Sciatic nerve (tissue), 2 donors: ENCODE measurements around the gene APOB. TPM values are rescaled to one million over a fixed set of nuclear protein-coding genes. Genes with fewer than 3 reads are reported as not detected.

Experiments
- ATAC-seq: fragments of 200-7000 bp; cut with Tn5 transposase; one replicate; pipeline ENCODE4 v1.9.1; 2020; ENCODE audit warnings: mild to moderate bottlenecking, moderate library complexity
- DNase-seq: peaks from one replicate; pipeline ENCODE4 v3.0.0-alpha.2; 2020; ENCODE audit warnings: low spot score
- intact Hi-C: fragments of 100-400 bp; cut with DNase I; formaldehyde crosslinking; loops from one replicate; pipeline ENCODE4 v1.14.2; 2022
- total RNA-seq: library from RNA; stranded (reverse); fragmentation: NEBNext Ultra II Directional; extraction: Animal tissue kit (Norgen Biotek cat#: 25700); gene quantifications from one replicate; pipeline ENCODE4 v1.2.1, GENCODE V29; 2021
- donor health status: DM: no; HTN: no; CAD: no.
- donor health status: DM: no; HTN: no; CAD: no.

Gene APOB
- total RNA-seq, 1 donor from 2014 or later = 2.9 TPM

DNA sequence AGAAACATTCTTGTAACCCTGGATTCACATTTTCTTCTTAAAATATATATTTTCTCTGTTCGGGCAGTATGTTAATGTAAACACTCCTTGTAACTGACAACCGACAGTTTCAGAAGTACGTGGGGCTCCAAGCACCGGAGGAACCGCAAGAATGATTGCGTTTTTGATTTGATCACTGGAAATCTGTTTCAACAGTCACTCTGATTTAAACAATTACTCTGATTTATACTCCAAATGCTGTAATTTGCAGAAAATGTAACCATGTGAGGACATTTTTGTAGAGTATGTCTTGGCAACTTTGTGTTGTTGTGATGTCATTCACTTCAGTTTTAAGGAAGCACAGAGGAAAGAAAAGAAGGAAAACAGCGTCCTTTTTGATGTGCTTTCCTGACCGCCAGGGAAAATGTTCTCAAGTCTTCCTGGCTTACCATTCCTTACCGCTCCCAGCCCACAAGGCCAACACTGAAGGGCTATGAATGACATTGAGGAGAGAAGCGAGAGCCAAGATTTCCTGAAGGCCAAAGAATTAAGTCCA lies 77.7 kb downstream of the APOB start:
- DNase-seq (no peak), ATAC-seq (no peak)
- intact Hi-C loops = no loop called here

DNA sequence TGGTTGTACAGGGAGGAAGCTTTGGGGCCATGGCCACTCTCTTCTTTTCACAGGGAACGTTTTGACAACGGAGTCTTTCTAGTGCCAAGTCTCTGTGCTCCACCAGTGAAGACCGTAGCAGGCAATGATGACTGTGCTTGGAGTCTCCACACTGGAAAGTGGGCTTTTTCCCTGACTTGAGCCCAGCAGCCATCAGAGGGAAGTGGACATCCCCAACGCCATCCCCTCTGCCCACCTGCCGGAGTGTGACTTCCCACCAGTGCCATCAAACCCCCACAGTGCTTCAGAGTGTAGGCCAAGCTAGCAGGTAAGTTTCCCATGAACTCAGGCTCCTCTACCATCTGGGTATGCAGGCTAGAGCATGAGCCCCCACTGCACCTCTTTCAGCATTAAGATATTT lies 78.7 kb downstream of the APOB start:
- intact Hi-C loops = no loop called here
- ATAC-seq (no peak), DNase-seq (no peak)

DNA sequence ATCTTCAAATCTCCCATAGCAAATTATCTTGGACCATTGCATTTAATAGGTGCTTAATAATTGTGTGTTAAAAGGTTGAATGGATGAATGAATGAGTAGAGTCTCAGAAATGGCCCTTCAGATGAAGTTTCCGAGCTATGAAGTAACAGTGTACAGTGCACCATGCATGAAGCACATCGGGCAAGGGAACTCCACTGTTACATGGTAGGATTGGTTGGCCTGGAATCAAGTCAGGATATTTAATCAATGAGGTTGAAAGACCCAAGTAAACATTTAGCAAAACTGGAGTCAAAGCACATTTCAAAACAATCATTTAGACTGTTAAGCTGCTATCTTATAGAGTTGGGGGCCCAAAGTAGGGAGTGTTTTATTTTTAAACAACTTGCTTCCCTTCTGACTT lies 80.0 kb downstream of the APOB start:
- intact Hi-C loops = loop anchor here (5.0 kb wide), 1 partner anchor 297 kb away; the partner anchor contains the start of gene GDF7
- ATAC-seq = no peak
- no peak for DNase-seq

DNA sequence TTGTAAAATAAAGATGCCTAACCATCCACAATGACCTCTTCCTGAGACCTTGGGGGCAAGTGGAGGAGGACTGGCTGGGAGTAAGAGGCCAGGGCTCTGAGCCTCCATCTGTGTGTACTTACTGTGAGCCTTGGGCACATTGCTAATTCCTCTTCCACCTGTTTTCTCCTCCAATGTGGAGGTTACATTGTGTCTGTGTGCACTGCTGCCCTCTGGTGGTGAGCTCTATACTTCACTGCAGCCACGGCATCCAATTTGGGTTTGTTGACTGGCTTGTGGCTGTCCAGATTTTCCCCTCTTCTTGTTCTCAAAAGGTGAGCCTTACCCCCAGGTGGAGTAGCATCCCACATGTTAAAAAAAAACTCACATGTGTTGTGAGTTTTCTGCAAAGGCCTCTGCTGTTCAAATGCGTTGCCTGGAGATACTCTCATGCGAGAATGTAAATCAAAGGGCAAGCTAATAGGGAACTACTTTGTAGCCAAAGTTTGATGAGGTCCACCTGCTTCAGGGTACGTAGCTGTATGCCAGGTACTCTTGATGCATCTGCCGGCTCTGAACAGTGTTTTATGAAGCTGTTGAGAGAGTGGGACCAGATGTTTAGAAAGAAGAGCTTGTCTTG lies 80.8 kb downstream of the APOB start:
- intact Hi-C loops = loop anchor here (5.0 kb wide), 1 partner anchor 296 kb away; the partner anchor contains the start of gene GDF7
- DNase-seq (peak; percentile 83), ATAC-seq (peak; percentile 67)

DNA sequence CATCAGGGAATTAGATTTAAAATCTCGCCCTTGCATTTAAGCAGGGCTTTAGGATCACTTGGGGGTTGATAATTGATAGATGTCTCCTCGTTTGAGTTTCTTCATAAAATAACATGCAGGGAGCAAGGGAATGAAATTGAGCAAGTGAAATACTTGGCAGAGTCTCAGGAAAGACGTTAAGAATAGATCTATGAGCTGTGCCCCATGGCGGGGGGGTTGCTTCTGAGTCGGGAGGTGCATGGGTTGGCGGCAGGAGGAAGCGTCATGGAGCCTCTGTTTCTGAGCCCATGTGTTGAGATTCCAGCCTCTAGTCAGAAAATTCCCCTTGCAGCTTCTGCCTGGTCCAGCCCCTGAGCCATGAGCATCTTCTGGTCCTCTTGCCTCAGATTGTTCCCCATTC lies 82.0 kb downstream of the APOB start:
- no peak for ATAC-seq
- intact Hi-C loops = loop anchor here (5.0 kb wide), 1 partner anchor 295 kb away; the partner anchor contains the start of gene GDF7
- DNase-seq = no peak

DNA sequence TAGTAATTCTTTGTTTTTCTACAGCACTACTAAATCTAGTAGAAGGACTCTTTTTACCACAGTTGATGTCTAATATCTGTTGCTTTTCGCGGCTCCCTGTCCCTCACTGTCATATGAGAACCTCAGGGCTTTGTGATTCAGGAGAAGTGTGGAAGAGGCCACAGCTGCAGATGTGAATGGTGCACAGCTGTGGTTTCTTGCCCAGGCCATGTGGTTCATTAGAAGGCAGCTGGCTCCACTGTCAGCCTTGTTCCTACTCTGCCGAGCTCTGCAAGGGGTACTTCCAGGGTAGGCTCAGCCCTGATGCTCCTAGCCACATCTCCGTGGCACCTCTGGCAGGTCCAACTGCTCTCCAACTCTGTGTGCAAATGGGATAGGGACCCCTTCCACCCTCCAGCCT lies 83.9 kb downstream of the APOB start:
- intact Hi-C loops = loop anchor here (5.0 kb wide), 1 partner anchor 293 kb away; the partner anchor contains the start of gene GDF7
- DNase-seq (no peak), ATAC-seq (no peak)

DNA sequence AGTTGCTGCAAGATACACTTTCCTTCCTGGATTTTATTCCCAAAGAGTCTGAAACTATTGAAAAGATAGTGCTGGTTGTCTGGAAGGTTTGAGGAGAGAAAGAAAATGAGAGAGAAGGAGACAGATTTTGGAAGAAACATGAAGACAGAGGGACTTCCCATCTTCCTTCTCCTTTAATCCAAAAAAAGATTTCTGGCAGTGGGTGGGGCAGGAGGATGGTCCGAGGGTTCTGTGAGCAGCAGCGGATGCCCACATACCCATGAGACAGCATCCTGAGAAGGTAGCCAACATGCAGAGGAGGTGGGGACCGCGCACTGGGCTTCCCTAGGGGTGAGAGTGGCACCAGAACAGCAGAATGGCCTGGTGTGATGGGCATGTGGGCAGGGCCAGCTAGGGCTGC lies 84.6 kb downstream of the APOB start:
- DNase-seq (no peak), ATAC-seq (no peak)
- intact Hi-C loops = no loop called here

DNA sequence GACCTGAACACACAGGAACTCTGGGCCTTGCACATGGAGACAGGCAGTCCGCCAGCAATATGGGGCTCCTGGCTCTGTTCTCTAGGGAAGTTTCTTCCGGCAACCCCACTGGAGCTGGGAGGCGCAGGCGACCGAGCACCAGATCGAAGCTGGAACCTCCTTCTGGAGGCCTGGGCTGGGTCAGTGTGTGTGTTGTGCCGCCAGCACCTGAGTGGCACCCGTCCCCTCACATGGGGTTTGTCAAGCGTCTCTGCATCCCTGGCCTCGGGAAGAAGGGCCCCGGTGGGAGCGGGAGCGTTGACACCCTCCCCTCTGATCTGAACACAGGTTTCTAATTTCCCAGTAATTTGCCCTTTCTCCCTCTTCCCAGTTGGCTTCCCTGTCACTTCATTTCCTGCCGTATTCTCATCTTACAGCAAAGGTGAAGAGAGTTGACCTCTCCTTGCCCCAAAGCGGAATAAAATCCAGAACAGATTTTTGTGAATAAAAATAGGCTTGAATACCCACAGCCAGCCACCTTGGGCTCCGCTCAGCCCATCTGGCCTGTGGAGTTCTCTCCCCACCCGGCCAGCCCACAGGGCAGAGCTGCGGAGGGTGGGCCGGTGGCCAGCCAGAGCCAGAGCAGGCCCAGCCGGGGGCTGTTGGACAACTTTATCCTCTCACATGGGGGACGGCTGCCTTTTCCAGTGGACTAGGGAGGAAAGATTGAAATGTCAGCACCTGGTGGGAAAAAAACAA lies 85.9 kb downstream of the APOB start:
- DNase-seq (no peak), ATAC-seq (no peak)
- intact Hi-C loops = no loop called here

DNA sequence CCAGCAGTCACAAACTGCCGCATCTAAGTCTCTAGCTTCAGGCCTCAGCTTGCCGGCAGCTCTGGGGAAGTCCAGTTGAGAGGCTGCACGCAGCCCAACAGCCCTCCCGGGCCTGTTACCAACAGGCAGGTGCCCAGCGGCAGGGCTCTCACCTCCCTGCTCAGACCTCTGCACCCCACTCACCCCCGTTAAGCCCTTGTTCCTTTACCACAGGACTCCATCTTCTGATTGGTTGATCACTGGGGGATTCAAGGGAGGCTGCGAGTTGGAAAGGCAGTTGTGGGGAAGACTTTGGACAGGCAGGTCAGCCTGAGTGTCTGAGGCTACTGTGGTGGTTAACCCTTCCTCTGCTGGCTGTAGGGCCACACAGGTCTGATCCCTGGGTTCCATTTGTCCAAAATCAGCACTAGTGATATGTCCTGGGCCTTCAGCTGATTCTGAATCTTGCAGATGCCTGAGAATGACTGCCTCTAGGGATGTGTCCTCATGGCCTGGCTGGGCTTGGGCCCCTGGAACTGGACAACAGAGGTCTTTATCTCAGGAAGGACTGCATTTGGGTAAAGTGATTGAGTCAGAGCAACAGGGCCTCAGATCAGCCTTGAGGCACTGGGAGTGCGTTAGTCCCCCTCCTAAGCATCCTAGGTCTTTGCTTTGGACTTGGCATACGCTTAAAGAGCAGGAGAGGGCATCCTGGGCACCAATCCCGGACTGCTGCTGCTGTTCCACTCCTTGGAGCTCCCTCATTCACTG lies 88.4 kb downstream of the APOB start:
- intact Hi-C loops = no loop called here
- no peak for ATAC-seq
- no peak for DNase-seq

DNA sequence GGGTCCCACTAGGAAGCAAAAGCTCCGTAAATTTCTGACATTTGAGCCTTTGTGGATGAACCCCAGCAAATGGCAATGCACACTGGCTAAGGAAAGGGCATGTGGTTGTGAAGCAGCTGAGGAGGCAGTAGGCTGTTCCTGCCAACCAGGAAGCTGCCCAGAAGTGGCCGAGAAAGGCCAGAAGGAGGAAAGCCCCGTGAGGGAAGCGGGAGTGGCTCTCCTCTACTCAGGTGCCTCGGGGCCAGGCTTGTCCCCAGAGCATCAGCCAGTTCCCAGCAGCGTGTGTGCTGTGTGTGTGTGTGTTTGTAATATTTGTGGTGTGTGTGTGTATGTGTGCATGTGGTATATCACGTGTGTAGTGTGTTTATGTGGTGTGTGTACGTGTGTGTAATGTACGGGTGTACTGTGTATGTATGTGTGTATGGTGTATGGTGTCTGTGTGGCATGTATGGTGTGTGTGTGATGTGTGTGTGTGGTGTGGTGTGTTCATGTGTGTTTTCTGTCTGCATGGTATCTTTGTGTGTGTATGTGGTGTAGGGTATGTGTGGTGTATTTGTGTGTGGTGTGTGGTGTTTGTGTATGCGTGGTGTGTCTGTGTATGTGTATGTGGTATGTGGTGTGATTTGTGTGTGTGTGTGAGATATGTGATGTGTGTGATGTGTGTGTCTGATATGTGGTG lies 90.6 kb downstream of the APOB start:
- no peak for DNase-seq
- intact Hi-C loops = no loop called here
- no peak for ATAC-seq

Other genes with a start within 250 kb of the APOB start
- 18.3 TPM for gene LDAH, start 221.0 kb downstream of the APOB start, total RNA-seq
- gene TDRD15, start 79.9 kb upstream of the APOB start, total RNA-seq = 0.13 TPM